Small intestine (tissue), 7 donors: Measurements from ENCODE around the gene C12orf56. TPM values are rescaled to one million over a fixed set of nuclear protein-coding genes. Genes with fewer than 3 reads are reported as not detected.
"Not testable (repeated sequence)": the region's sequence is repeated elsewhere in the genome, so short reads cannot be mapped to it uniquely, and the experiment has no call there.

Source experiments
- DNase-seq, 2 donors: peaks; one replicate each; pipeline versions ENCODE4 v3.0.0 to v3.0.0-alpha.2; 2013
- FAIRE-seq: peaks from 2 replicates; lab custom pipeline; 2012; peaks lifted over from hg19 to GRCh38; lab: Jason Lieb, UNC
- H3K27ac ChIP-seq, 3 donors: one replicate each; pipeline ENCODE4 v1.5.1; 2013; ENCODE audit warnings: low read length in 2 of 3, mild to moderate bottlenecking in 2 of 3, control low read depth in 1 of 3, inconsistent platforms in 1 of 3, low read depth in 1 of 3, moderate library complexity in 1 of 3
- H3K27me3 ChIP-seq, 3 donors: one replicate each; pipeline ENCODE4 v1.6.1; 2013; ENCODE audit warnings: low read length in 3 of 3, inconsistent platforms in 1 of 3; ENCODE audit not compliant: control insufficient read depth in 3 of 3, insufficient read depth in 3 of 3
- H3K36me3 ChIP-seq, 3 donors: one replicate each; pipeline ENCODE4 v1.6.1; 2013; ENCODE audit warnings: low read length in 3 of 3, inconsistent platforms in 1 of 3, low read depth in 1 of 3, mild to moderate bottlenecking in 1 of 3, moderate library complexity in 1 of 3; ENCODE audit not compliant: control insufficient read depth in 3 of 3, insufficient read depth in 2 of 3
- H3K4me1 ChIP-seq, 3 donors: one replicate each; pipeline ENCODE4 v1.6.1; 2013; ENCODE audit warnings: low read length in 2 of 3, inconsistent platforms in 1 of 3, low read depth in 1 of 3, mild to moderate bottlenecking in 1 of 3, moderate library complexity in 1 of 3; ENCODE audit not compliant: control insufficient read depth in 3 of 3, insufficient read depth in 2 of 3
- H3K4me3 ChIP-seq, 3 donors: one replicate each; pipeline ENCODE4 v1.5.1; 2013; ENCODE audit warnings: low read length in 3 of 3, control low read depth in 1 of 3, inconsistent platforms in 1 of 3, low read depth in 1 of 3, mild to moderate bottlenecking in 1 of 3, moderate library complexity in 1 of 3
- H3K9me3 ChIP-seq, 2 donors: one replicate each; pipeline ENCODE4 v1.6.1; 2013; ENCODE audit warnings: low read depth in 1 of 2, low read length in 1 of 2; ENCODE audit not compliant: control insufficient read depth in 2 of 2, insufficient read depth in 1 of 2
- WGBS, 3 donors: extraction: QIAGEN DNeasy Blood & Tissue Kit; methylation state at CpG; one replicate each; pipeline ENCODE4 v1.1.7; 2013; 5-methylcytosine and 5-hydroxymethylcytosine counted together
- polyA plus RNA-seq, 4 donors: library from polyadenylated mRNA; stranded (reverse) in 3 of 4; unstranded in 1 of 4; fragments of 200-250 nt in 3 of 4; fragments of 120-200 nt in 1 of 4; gene quantifications; one replicate each; pipeline versions ENCODE4 v1.2.1 to v1.2.3, GENCODE V29; 2013
- donor health status: healthy with polysubstance abuse.
- donor health status: control.
- donor health status: control.
- donor health status: Bipolar disorder and iron deficiency.
- donor health status: healthy.

C12orf56 gene
- polyA plus RNA-seq, 4 donors: 0.04 TPM; not detected in 3

GRCh38 chr12:64362721-64363305, 27.7 kb downstream of the C12orf56 start:
- no peak overlapping the region for H3K27ac ChIP-seq
- H3K4me3 ChIP-seq: no peak overlapping the region
- H3K27me3 ChIP-seq: no peaks in the 10 kb centered on the region
- DNase-seq (no peak), FAIRE-seq (no peak)
- H3K4me1 ChIP-seq: no peaks in the 10 kb centered on the region
- no peaks in the 10 kb centered on the region for H3K36me3 ChIP-seq
- no peaks in the 10 kb centered on the region for H3K9me3 ChIP-seq
- 91 to 94% (median 93%) methylated on average over 4 of the region's 4 CpGs for WGBS, 3 donors

- 79 to 89% (median 82%) methylated on average over 3 of the region's 3 CpGs for WGBS, 3 donors
- FAIRE-seq, H3K9me3 ChIP-seq, H3K4me3 ChIP-seq, H3K27me3 ChIP-seq, H3K36me3 ChIP-seq, DNase-seq, H3K4me1 ChIP-seq, H3K27ac ChIP-seq: not testable (repeated sequence)
These were observed 29.4 kb downstream of the C12orf56 start for GRCh38 chr12:64361173-64361572.

GRCh38 chr12:64356209-64356608, 34.3 kb downstream of the C12orf56 start:
- not testable (repeated sequence) for FAIRE-seq
- WGBS, 3 donors: 75 to 79% (median 76%) methylated on average over 2 of the region's 2 CpGs

GRCh38 chr12:64352181-64352580, 38.4 kb downstream of the C12orf56 start:
- Histone ChIP-seq H3K27me3 (no peaks in the 10 kb centered on the region), H3K36me3 (no peaks in the 10 kb centered on the region), H3K9me3 (peaks cover 0 to 14% of the 10 kb centered on the region in 2 donors), H3K4me1 (no peaks in the 10 kb centered on the region), H3K27ac (no peak overlapping the region), H3K4me3 (no peak overlapping the region)
- 62 to 73% (median 67%) methylated on average over 4 of the region's 4 CpGs for WGBS, 3 donors
- DNase-seq: no peak
- no peak for FAIRE-seq

More at GRCh38 chr12:64356209-64356608, 34.3 kb downstream of the C12orf56 start:
- not testable (repeated sequence) for H3K27me3 ChIP-seq, H3K4me1 ChIP-seq, DNase-seq, H3K4me3 ChIP-seq, H3K36me3 ChIP-seq, H3K9me3 ChIP-seq, H3K27ac ChIP-seq

- 88 to 94% (median 93%) methylated on average over 5 of the region's 5 CpGs for WGBS, 3 donors
- DNase-seq (no peak), FAIRE-seq (no peak)
These were observed 39.3 kb downstream of the C12orf56 start for GRCh38 chr12:64351265-64351664.

GRCh38 chr12:64347630-64348029, 42.9 kb downstream of the C12orf56 start:
- 74 to 85% (median 83%) methylated on average over 2 of the region's 2 CpGs for WGBS, 3 donors
- no peak for FAIRE-seq
- no peaks in the 10 kb centered on the region for H3K36me3 ChIP-seq
- no peaks in the 10 kb centered on the region for H3K27me3 ChIP-seq
- H3K9me3 ChIP-seq: peaks cover 0 to 10% of the 10 kb centered on the region in 2 donors
- no peak for DNase-seq
- no peak overlapping the region for H3K4me3 ChIP-seq
- no peak overlapping the region for H3K27ac ChIP-seq
- H3K4me1 ChIP-seq: no peaks in the 10 kb centered on the region

More at GRCh38 chr12:64351265-64351664, 39.3 kb downstream of the C12orf56 start:
- Histone ChIP-seq H3K36me3 (no peaks in the 10 kb centered on the region), H3K4me1 (no peaks in the 10 kb centered on the region), H3K27ac (no peak overlapping the region), H3K27me3 (no peaks in the 10 kb centered on the region), H3K9me3 (peaks cover 0 to 14% of the 10 kb centered on the region in 2 donors), H3K4me3 (no peak overlapping the region)

GRCh38 chr12:64344631-64345030, 45.9 kb downstream of the C12orf56 start:
- not testable (repeated sequence) for FAIRE-seq, H3K36me3 ChIP-seq, H3K4me1 ChIP-seq, H3K27me3 ChIP-seq, H3K4me3 ChIP-seq, DNase-seq, H3K27ac ChIP-seq, H3K9me3 ChIP-seq
- WGBS, 3 donors: 85 to 91% (median 90%) methylated on average over 4 of the region's 4 CpGs

- H3K4me1 ChIP-seq, DNase-seq, FAIRE-seq, H3K36me3 ChIP-seq, H3K27me3 ChIP-seq, H3K27ac ChIP-seq, H3K9me3 ChIP-seq, H3K4me3 ChIP-seq: not testable (repeated sequence)
- WGBS, 3 donors: 69 to 84% (median 81%) methylated on average over 2 of the region's 2 CpGs
These were observed 50.0 kb downstream of the C12orf56 start for GRCh38 chr12:64340546-64340945.
